Upper lobe of left lung (tissue), 6 donors: ENCODE data around the gene GDF2. TPM values are rescaled to one million over a fixed set of nuclear protein-coding genes. Genes with fewer than 3 reads are reported as not detected.
A peak's percentile ranks its signal among the peaks of the same experiment; 100 is the strongest.

Experiments used
- ATAC-seq, 2 donors: fragments of 200-7000 bp; cut with Tn5 transposase; one replicate each; pipeline ENCODE4 v1.9.1; 2022; ENCODE audit warnings: mild to moderate bottlenecking in 2 of 2, moderate library complexity in 2 of 2; ENCODE audit not compliant: low FRiP score in 2 of 2
- DNase-seq, 2 donors: peaks; one replicate each; pipeline ENCODE4 v3.0.0-alpha.2; 2019 to 2020
- H3K27ac ChIP-seq, 4 donors: fragments of 200-600 bp; sonication (generic); one replicate each; pipeline ENCODE4 v1.5.1; 2016 to 2019
- H3K27me3 ChIP-seq, 4 donors: fragments of 200-600 bp; sonication (generic); one replicate each; pipeline ENCODE4 v1.5.1; 2017 to 2019
- H3K36me3 ChIP-seq, 4 donors: fragments of 200-600 bp; sonication (generic); one replicate each; pipeline ENCODE4 v1.5.1; 2016 to 2019
- H3K4me1 ChIP-seq, 4 donors: fragments of 200-600 bp; sonication (generic); one replicate each; pipeline ENCODE4 v1.5.1; 2018 to 2019
- H3K4me3 ChIP-seq, 4 donors: fragments of 200-600 bp; sonication (generic); one replicate each; pipeline ENCODE4 v1.5.1; 2017 to 2019; ENCODE audit warnings: mild to moderate bottlenecking in 2 of 4, moderate library complexity in 1 of 4
- H3K9me3 ChIP-seq, 4 donors: fragments of 200-600 bp; sonication (generic); one replicate each; pipeline ENCODE4 v1.5.1; 2018 to 2019
- EP300 ChIP-seq, 4 donors: sonication (generic); formaldehyde crosslinking; IDR thresholded peaks; one replicate each; pipeline ENCODE4 v1.5.1; 2017; ENCODE audit warnings: antibody characterized with exemption in 4 of 4, control low read depth in 2 of 4
- POLR2A ChIP-seq, 4 donors: fragments of 450-650 bp; IDR thresholded peaks; one replicate each; pipeline ENCODE4 v1.5.1; 2016 to 2017; ENCODE audit warnings: antibody characterized with exemption in 4 of 4, mild to moderate bottlenecking in 2 of 4
- POLR2AphosphoS5 ChIP-seq, 2 donors: sonication (generic); formaldehyde crosslinking; IDR thresholded peaks; one replicate each; pipeline ENCODE4 v1.5.1; 2017; ENCODE audit warnings: antibody characterized with exemption in 2 of 2
- WGBS, 2 donors: methylation state at CpG; one replicate each; pipeline ENCODE4 v1.1.5; 2017 to 2018; 5-methylcytosine and 5-hydroxymethylcytosine counted together
- total RNA-seq, 6 donors: library from RNA; depleted of rRNA in 4 of 6; stranded (reverse); fragments of >200 nt in 4 of 6; gene quantifications; one replicate each; pipeline versions ENCODE4 v1.1.0 to v1.2.1, GENCODE V29; 2016 to 2021
- TF ChIP-seq, protein P1 (sequence below), 6 experiments: fragments of 450-650 bp in 4 of 6; fragments of 200-600 bp in 2 of 6; sonication (generic) in 2 of 6; IDR thresholded peaks; one replicate each; pipeline ENCODE4 v1.5.1; 2016 to 2019; ENCODE audit warnings: antibody characterized with exemption in 6 of 6
- donor health status: DM: no; HTN: no; CAD: no; lungs with moderate emphysema.
- donor health status: DM: no; HTN: yes; CAD: no; lungs with severe emphysema.

The GDF2 gene
- total RNA-seq, 6 donors from 2014 or later: not detected

DNA sequence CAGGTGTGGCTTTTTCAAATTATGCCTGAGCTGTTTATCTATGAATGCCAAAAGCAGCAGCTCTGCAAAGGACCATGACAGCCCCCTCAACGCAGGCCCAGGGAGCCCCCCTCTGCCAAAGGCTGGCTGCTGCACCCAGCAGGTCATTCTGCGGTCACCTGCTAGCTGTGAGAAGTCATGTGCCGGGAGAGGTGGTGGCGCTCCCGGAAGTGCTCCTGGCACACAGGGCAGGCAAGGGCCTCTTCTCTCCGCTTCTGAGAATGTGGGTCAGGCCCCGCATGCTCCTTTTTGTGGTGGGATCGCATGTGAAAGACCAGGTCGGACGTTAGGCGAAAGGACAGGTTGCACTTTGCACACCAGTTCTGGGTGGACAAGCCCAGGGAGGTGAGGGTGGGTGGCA lies 45.4 kb downstream of the GDF2 start:
- Histone ChIP-seq H3K4me3 (no peak overlapping the region), H3K4me1 (no peaks in the 10 kb centered on the region), H3K27me3 (no peaks in the 10 kb centered on the region), H3K27ac (no peak overlapping the region), H3K9me3 (no peaks in the 10 kb centered on the region), H3K36me3 (no peaks in the 10 kb centered on the region)
- WGBS, 2 donors: 81 to 89% methylated on average over 9 to 11 of the region's 11 CpGs
- DNase-seq: no peak
- TF ChIP-seq POLR2A (IDR thresholded peaks at IDR 0.05): no peak
- no peak for TF ChIP-seq POLR2AphosphoS5 (IDR thresholded peaks at IDR 0.05)
- TF ChIP-seq, protein P1, sequence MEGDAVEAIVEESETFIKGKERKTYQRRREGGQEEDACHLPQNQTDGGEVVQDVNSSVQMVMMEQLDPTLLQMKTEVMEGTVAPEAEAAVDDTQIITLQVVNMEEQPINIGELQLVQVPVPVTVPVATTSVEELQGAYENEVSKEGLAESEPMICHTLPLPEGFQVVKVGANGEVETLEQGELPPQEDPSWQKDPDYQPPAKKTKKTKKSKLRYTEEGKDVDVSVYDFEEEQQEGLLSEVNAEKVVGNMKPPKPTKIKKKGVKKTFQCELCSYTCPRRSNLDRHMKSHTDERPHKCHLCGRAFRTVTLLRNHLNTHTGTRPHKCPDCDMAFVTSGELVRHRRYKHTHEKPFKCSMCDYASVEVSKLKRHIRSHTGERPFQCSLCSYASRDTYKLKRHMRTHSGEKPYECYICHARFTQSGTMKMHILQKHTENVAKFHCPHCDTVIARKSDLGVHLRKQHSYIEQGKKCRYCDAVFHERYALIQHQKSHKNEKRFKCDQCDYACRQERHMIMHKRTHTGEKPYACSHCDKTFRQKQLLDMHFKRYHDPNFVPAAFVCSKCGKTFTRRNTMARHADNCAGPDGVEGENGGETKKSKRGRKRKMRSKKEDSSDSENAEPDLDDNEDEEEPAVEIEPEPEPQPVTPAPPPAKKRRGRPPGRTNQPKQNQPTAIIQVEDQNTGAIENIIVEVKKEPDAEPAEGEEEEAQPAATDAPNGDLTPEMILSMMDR (IDR thresholded peaks at IDR 0.05): no peak
- TF ChIP-seq EP300 (IDR thresholded peaks at IDR 0.05): no peak
- no peak for ATAC-seq

DNA sequence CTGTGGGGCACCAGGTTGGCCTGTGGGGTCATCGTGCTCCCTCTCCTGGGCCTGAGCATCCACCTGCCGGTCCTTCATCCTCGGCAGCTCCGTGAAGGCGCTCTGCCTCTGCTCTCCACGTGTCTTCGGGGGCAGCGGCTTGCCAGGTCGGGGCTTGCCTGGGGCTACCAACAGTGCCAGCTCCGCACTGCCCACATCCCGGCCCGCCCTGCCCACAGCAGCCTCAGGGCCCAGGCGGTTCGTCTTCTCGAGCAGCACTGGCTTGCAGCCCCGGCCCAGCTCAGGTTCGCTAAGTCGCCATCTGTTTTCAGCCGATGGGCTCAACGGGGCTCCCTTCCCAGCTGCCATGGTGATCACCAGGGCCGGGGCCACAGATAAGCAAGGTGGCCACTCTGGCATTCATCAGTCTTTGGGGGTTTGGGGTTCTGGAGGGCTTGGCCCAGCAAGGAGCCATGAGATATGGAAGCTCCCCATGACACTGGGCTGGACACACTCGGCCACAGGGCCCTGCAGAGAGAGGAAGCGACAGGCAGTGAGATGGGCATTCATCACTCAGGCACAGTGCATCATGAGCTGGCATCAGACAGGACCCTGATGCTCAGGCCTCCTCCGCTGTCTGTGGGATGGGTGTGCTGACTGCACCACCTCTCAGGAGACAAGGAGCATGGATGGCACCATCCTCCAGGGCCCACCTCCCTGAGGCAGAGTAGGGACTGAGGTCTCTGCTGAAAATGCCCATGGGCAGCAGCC lies 46.4 kb downstream of the GDF2 start:
- peak in 1 of 2 donors; percentile 79 for DNase-seq
- no peaks in the 10 kb centered on the region for H3K27me3 ChIP-seq
- no peaks in the 10 kb centered on the region for H3K36me3 ChIP-seq
- WGBS, 2 donors: 95 to 96% methylated on average over 5 to 24 of the region's 24 CpGs
- TF ChIP-seq, protein P1 (IDR thresholded peaks at IDR 0.05): no peak
- TF ChIP-seq POLR2A (IDR thresholded peaks at IDR 0.05) (no peak), POLR2AphosphoS5 (IDR thresholded peaks at IDR 0.05) (no peak), EP300 (IDR thresholded peaks at IDR 0.05) (no peak)
- no peak overlapping the region for H3K27ac ChIP-seq
- H3K4me3 ChIP-seq: no peak overlapping the region
- H3K9me3 ChIP-seq: no peaks in the 10 kb centered on the region
- no peaks in the 10 kb centered on the region for H3K4me1 ChIP-seq
- no peak for ATAC-seq

DNA sequence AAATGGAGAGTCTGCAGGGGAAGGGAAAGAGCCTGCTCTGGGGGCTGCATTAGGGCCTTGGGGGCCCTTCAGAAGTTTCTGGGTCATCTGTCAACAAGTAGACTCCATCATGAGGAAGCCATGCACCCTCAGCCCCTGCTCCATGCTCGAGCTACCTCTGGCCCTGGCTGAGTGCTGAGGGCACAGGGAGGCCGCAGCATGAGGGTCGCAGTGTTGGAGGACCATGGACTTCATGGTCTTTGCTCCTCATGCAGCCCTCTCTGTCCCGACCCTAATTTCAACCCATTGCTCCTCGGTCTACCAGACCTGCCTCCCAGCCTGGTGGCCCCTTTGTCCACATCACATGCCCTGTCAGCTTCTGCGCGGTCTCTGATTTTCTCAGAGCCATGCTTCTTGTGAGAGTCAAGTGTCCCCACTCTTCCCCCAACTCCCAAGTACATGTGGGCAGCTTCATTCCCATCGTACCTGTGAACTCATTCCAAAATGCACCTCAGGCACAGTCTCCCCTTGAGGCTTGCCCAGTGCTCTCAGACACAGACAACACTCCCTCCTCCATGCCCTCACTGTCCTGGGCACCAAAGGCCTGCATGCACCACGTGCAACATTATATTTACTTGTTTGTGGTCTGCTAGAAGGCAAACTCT lies 47.1 kb downstream of the GDF2 start:
- Histone ChIP-seq H3K36me3 (no peaks in the 10 kb centered on the region), H3K27me3 (no peaks in the 10 kb centered on the region), H3K4me1 (no peaks in the 10 kb centered on the region), H3K27ac (no peak overlapping the region), H3K4me3 (no peak overlapping the region), H3K9me3 (no peaks in the 10 kb centered on the region)
- no peak for TF ChIP-seq EP300 (IDR thresholded peaks at IDR 0.05)
- no peak for TF ChIP-seq POLR2AphosphoS5 (IDR thresholded peaks at IDR 0.05)
- TF ChIP-seq POLR2A (IDR thresholded peaks at IDR 0.05): no peak
- TF ChIP-seq, protein P1 (IDR thresholded peaks at IDR 0.05): no peak
- ATAC-seq (no peak), DNase-seq (no peak)
- 72 to 86% methylated on average over 6 to 9 of the region's 9 CpGs for WGBS, 2 donors

DNA sequence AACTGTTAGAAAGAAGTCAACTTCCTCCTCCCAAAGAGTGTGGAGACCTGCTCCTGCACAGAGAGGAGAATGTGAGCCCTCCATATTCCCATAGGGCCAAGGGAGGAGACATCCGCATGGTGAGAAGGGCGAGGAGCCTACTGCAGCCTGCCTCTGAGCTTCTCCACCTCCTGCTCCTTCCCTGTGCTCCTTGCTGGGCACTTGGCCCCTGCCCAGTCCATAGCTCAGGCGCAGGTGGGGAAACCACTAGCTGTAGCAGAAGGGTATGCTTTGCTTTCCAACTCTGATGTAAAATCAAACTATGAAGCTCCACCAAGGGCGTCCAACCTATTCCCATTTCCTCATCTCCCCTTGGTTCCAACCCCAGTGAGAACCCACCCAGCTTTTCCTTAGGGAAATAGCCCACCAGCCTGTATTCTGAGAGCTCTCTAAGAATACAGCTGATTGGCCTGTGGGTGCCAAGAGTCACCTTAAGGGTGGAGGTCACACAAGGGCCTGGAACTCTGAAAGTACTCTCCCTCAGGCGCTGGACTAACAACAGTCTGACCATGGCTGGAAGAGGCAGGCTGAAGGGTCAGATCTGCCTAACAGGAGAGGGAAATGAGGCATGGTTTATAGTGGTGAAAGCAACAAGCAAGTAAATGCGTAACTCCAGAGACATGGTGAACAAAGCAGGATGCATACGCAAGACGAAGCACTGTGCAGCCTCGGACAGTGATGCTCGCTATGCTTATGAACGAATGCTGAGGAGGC lies 47.9 kb downstream of the GDF2 start:
- 94 to 97% methylated on average over 11 of the region's 11 CpGs for WGBS, 2 donors
- DNase-seq: no peak
- no peaks in the 10 kb centered on the region for H3K36me3 ChIP-seq

More for the DNA sequence above, 47.9 kb downstream of the GDF2 start:
- H3K4me1 ChIP-seq: no peaks in the 10 kb centered on the region
- TF ChIP-seq EP300 (IDR thresholded peaks at IDR 0.05): no peak
- TF ChIP-seq POLR2AphosphoS5 (IDR thresholded peaks at IDR 0.05): no peak
- TF ChIP-seq, protein P1 (IDR thresholded peaks at IDR 0.05): no peak
- TF ChIP-seq POLR2A (IDR thresholded peaks at IDR 0.05): no peak
- H3K9me3 ChIP-seq: no peaks in the 10 kb centered on the region
- H3K4me3 ChIP-seq: no peak overlapping the region
- H3K27me3 ChIP-seq: no peaks in the 10 kb centered on the region
- no peak overlapping the region for H3K27ac ChIP-seq
- ATAC-seq: no peak
